HCT116 (cell line): ENCODE results near the gene PRR5L. TPM values are rescaled to one million over a fixed set of nuclear protein-coding genes. Genes with fewer than 3 reads are reported as not detected.

Experiments
- ATAC-seq: fragments of 200-7000 bp; cut with Tn5 transposase; 2 replicates; pipeline ENCODE4 v1.9.1; 2020; ENCODE audit warnings: mild to moderate bottlenecking, moderate library complexity
- BruUV-seq: library from RNA; stranded (reverse); fragments of 400-500 nt; replicated peaks from 2 replicates; lab custom pipeline; 2021; lab: Mats Ljungman, UMichigan
- CTCF ChIA-PET: fragments of 300-600 bp; sonication (Branson Sonifier 250); formaldehyde crosslinking; loops from one replicate; lab custom pipeline; 2021; ENCODE audit warnings: antibody characterized with exemption; lab: Charles Lee
- POLR2A ChIA-PET: fragments of 300-600, 350-600 bp; sonication (Branson Sonifier 250); formaldehyde crosslinking; loops from one replicate; lab custom pipeline; 2021; ENCODE audit warnings: antibody characterized with exemption; lab: Charles Lee
- RAD21 ChIA-PET, 2 experiments: fragments of 300-600 bp; sonication (Branson Sonifier 250); formaldehyde crosslinking; loops; one replicate each; lab custom pipeline; 2023; ENCODE audit warnings: low total read pairs in 2 of 2; ENCODE audit not compliant: uncharacterized antibody in 2 of 2, unreplicated experiment in 2 of 2, low non-redundant PET in 1 of 2; lab: Charles Lee
- DNase-seq: peaks from one replicate; pipeline ENCODE4 v3.0.0-alpha.2; 2010; ENCODE audit warnings: low read depth, low spot score
- H2AFZ ChIP-seq: fragments of 200-600 bp; shearing (Covaris generic), sonication (generic); 2 replicates; pipeline ENCODE4 v1.6.1; 2017; ENCODE audit warnings: low read depth, mixed run types, mixed read lengths, antibody characterized with exemption, low read length; ENCODE audit not compliant: poor library complexity, severe bottlenecking
- H3K27ac ChIP-seq: 2 replicates; pipeline ENCODE4 v1.5.1; 2012; ENCODE audit warnings: low read depth, low read length
- H3K27me3 ChIP-seq: fragments of 200-600 bp; sonication (generic); 2 replicates; pipeline ENCODE4 v1.6.1; 2016; ENCODE audit warnings: mixed run types, low read length, mixed read lengths; ENCODE audit not compliant: insufficient read depth
- H3K36me3 ChIP-seq, 2 experiments: fragments of 200-500 bp in 1 of 2; fragments of 200-600 bp in 1 of 2; sonication (Bioruptor generic) in 1 of 2; sonication (generic) in 1 of 2; 2 replicates each; pipeline versions ENCODE4 v1.5.1 to v1.6.1; 2014 to 2016; ENCODE audit warnings: low read length in 2 of 2, inconsistent platforms in 1 of 2, mixed read lengths in 1 of 2, mixed run types in 1 of 2; ENCODE audit not compliant: insufficient read depth in 2 of 2, control insufficient read depth in 1 of 2
- H3K4me1 ChIP-seq, 2 experiments: fragments of 200-600 bp in 1 of 2; sonication (generic) in 1 of 2; 2 replicates each; pipeline versions ENCODE4 v1.5.1 to v1.6.1; 2012 to 2017; ENCODE audit warnings: low read length in 2 of 2, inconsistent platforms in 1 of 2, mild to moderate bottlenecking in 1 of 2, mixed read lengths in 1 of 2, mixed run types in 1 of 2, moderate library complexity in 1 of 2; ENCODE audit not compliant: insufficient read depth in 2 of 2, control insufficient read depth in 1 of 2
- H3K4me2 ChIP-seq: fragments of 200-600 bp; sonication (generic); 2 replicates; pipeline ENCODE4 v1.6.1; 2017; ENCODE audit warnings: mixed run types, low read length, mixed read lengths
- H3K4me3 ChIP-seq, 2 experiments: fragments of 200-600 bp in 1 of 2; sonication (generic) in 1 of 2; replicated peaks in 1 of 2; 2 replicates each; pipeline ENCODE4 v1.5.1; 2011 to 2016; ENCODE audit warnings: low read length in 2 of 2, control low read depth in 1 of 2, low read depth in 1 of 2, mild to moderate bottlenecking in 1 of 2, mixed read lengths in 1 of 2, mixed run types in 1 of 2
- H3K79me2 ChIP-seq: fragments of 200-600 bp; sonication (generic); 2 replicates; pipeline ENCODE4 v1.6.1; 2017; ENCODE audit warnings: mild to moderate bottlenecking, mixed run types, low read length, moderate library complexity, mixed read lengths; ENCODE audit not compliant: insufficient read depth
- H3K9ac ChIP-seq: fragments of 200-600 bp; sonication (generic); 2 replicates; pipeline ENCODE4 v1.6.1; 2016; ENCODE audit warnings: low read length, mixed read lengths
- H3K9me2 ChIP-seq: fragments of 200-600 bp; sonication (generic), shearing (Covaris generic); 2 replicates; pipeline ENCODE4 v1.6.1; 2017; ENCODE audit warnings: mixed run types, mild to moderate bottlenecking, moderate library complexity; ENCODE audit not compliant: insufficient read depth
- H3K9me3 ChIP-seq, 2 experiments: fragments of 200-500 bp in 1 of 2; fragments of 200-600 bp in 1 of 2; sonication (Bioruptor generic) in 1 of 2; sonication (generic) in 1 of 2; 2 replicates each; pipeline ENCODE4 v1.6.1; 2014 to 2017; ENCODE audit warnings: low read length in 2 of 2, mixed read lengths in 2 of 2, inconsistent platforms in 1 of 2, low read depth in 1 of 2, mild to moderate bottlenecking in 1 of 2, mixed run types in 1 of 2, moderate library complexity in 1 of 2; ENCODE audit not compliant: control insufficient read depth in 1 of 2, insufficient read depth in 1 of 2
- H4K20me1 ChIP-seq: fragments of 200-600 bp; sonication (generic), shearing (Covaris generic); 2 replicates; pipeline ENCODE4 v1.6.1; 2017; ENCODE audit warnings: mixed run types, mild to moderate bottlenecking, moderate library complexity; ENCODE audit not compliant: insufficient read depth
- CTCF ChIP-seq, 3 experiments: fragments of 200-600 bp in 1 of 3; sonication (generic) in 1 of 3; IDR thresholded peaks in 2 of 3; conservative IDR thresholded peaks in 1 of 3; 2 replicates each; pipeline ENCODE4 v1.5.1; 2012 to 2017; ENCODE audit warnings: low read depth in 2 of 3, low read length in 2 of 3, antibody characterized with exemption in 1 of 3, borderline replicate concordance in 1 of 3, control low read depth in 1 of 3, mild to moderate bottlenecking in 1 of 3, mixed read lengths in 1 of 3, mixed run types in 1 of 3, moderate library complexity in 1 of 3; ENCODE audit not compliant: insufficient read depth in 1 of 3
- EGR1 ChIP-seq: IDR thresholded peaks from 2 replicates; pipeline ENCODE4 v1.6.1; 2012; ENCODE audit warnings: low read depth
- EZH2 ChIP-seq: fragments of 200-600 bp; sonication (generic); IDR thresholded peaks from 2 replicates; pipeline ENCODE4 v1.6.1; 2017; ENCODE audit warnings: antibody characterized with exemption, mixed run types
- EZH2phosphoT487 ChIP-seq: fragments of 200-600 bp; IDR thresholded peaks from 2 replicates; pipeline ENCODE4 v1.6.1; 2018; ENCODE audit warnings: antibody characterized with exemption, borderline replicate concordance
- FOSL1 ChIP-seq: IDR thresholded peaks from 2 replicates; pipeline ENCODE4 v1.6.1; 2012; ENCODE audit warnings: low read depth
- JUND ChIP-seq: IDR thresholded peaks from 2 replicates; pipeline ENCODE4 v1.6.1; 2012
- MAX ChIP-seq: IDR thresholded peaks from 2 replicates; pipeline ENCODE4 v1.6.1; 2012
- POLR2AphosphoS5 ChIP-seq: IDR thresholded peaks from 2 replicates; pipeline ENCODE4 v1.6.1; 2011; ENCODE audit warnings: mild to moderate bottlenecking, low read depth, low read length, moderate library complexity
- SIN3A ChIP-seq: IDR thresholded peaks from 2 replicates; pipeline ENCODE4 v1.6.1; 2012; ENCODE audit warnings: low read depth
- SP1 ChIP-seq: IDR thresholded peaks from 2 replicates; pipeline ENCODE4 v1.6.1; 2012; ENCODE audit warnings: low read depth
- SRF ChIP-seq: IDR thresholded peaks from 2 replicates; pipeline ENCODE4 v1.6.1; 2012; ENCODE audit warnings: low read depth
- TCF7L2 ChIP-seq: IDR thresholded peaks from 2 replicates; pipeline ENCODE4 v1.7.0; 2011; ENCODE audit warnings: borderline replicate concordance, inconsistent platforms; ENCODE audit not compliant: insufficient read depth, insufficient read length; ENCODE audit errors: extremely low read depth
- YY1 ChIP-seq: IDR thresholded peaks from 2 replicates; pipeline ENCODE4 v1.6.1; 2011; ENCODE audit warnings: low read length, low read depth, moderate library complexity, mild to moderate bottlenecking; ENCODE audit not compliant: insufficient replicate concordance; ENCODE audit errors: extremely low read depth
- ZFX ChIP-seq: fragments of 450-650 bp; IDR thresholded peaks from 2 replicates; pipeline ENCODE4 v1.6.1; 2017
- ZNF274 ChIP-seq: fragments of 200-500 bp; sonication (Bioruptor generic); IDR thresholded peaks from 2 replicates; pipeline ENCODE4 v1.6.1; 2014; ENCODE audit warnings: mild to moderate bottlenecking, low read depth, low read length, inconsistent platforms
- intact Hi-C: fragments of 100-400 bp; cut with micrococcal nuclease; formaldehyde crosslinking; loops from 2 replicates; pipeline ENCODE4 v1.10.0; 2022
- total RNA-seq: library from RNA; stranded (reverse); gene quantifications from one replicate; pipeline ENCODE4 v1.2.1, GENCODE V29; 2021; ENCODE audit not compliant: unreplicated experiment
- TF ChIP-seq, protein P1 (sequence below): IDR thresholded peaks from 2 replicates; pipeline ENCODE4 v1.6.1; 2012; ENCODE audit warnings: low read depth

The PRR5L gene
- total RNA-seq, 1 experiment from 2014 or later: 0.47 TPM

GRCh38 chr11:36300650-36301049 lies 4.6 kb downstream of the PRR5L start:
- Histone ChIP-seq H3K36me3 (no peaks in the 10 kb centered on the region), H3K27ac (no peak overlapping the region), H4K20me1 (no peaks in the 10 kb centered on the region), H3K9ac (no peak overlapping the region), H3K4me3 (no peak overlapping the region), H2AFZ (no peak overlapping the region), H3K9me3 (no peaks in the 10 kb centered on the region), H3K79me2 (no peaks in the 10 kb centered on the region), H3K9me2 (no peaks in the 10 kb centered on the region), H3K27me3 (no peaks in the 10 kb centered on the region), H3K4me1 (no peaks in the 10 kb centered on the region), H3K4me2 (no peak overlapping the region)
- POLR2A ChIA-PET: no interaction called here
- RAD21 ChIA-PET: no interaction called here
- intact Hi-C loops: no loop called here
- CTCF ChIA-PET: interaction anchor here (0.6 to 1.9 kb wide), 2 partner anchors 8 to 178 kb away, joined by 3 to 6 read pairs; no protein-coding TSS in a partner anchor
- ATAC-seq (no peak), DNase-seq (no peak)
- TF ChIP-seq SRF (no peak), EZH2phosphoT487 (no peak), JUND (no peak), CTCF (IDR thresholded peaks at IDR 0.05 in 2 of 3, conservative IDR thresholded peaks at IDR 0.05 in 1 of 3; ENCODE audit: borderline replicate concordance in 1 of 3, insufficient read depth in 1 of 3, low read depth in 2 of 3, low read length in 2 of 3) (no peak), EZH2 (no peak), SIN3A (no peak), FOSL1 (no peak), YY1 (no peak), TCF7L2 (no peak), MAX (no peak), EGR1 (no peak), ZFX (no peak), ZNF274 (no peak), SP1 (no peak), POLR2AphosphoS5 (no peak)
- TF ChIP-seq, protein P1, sequence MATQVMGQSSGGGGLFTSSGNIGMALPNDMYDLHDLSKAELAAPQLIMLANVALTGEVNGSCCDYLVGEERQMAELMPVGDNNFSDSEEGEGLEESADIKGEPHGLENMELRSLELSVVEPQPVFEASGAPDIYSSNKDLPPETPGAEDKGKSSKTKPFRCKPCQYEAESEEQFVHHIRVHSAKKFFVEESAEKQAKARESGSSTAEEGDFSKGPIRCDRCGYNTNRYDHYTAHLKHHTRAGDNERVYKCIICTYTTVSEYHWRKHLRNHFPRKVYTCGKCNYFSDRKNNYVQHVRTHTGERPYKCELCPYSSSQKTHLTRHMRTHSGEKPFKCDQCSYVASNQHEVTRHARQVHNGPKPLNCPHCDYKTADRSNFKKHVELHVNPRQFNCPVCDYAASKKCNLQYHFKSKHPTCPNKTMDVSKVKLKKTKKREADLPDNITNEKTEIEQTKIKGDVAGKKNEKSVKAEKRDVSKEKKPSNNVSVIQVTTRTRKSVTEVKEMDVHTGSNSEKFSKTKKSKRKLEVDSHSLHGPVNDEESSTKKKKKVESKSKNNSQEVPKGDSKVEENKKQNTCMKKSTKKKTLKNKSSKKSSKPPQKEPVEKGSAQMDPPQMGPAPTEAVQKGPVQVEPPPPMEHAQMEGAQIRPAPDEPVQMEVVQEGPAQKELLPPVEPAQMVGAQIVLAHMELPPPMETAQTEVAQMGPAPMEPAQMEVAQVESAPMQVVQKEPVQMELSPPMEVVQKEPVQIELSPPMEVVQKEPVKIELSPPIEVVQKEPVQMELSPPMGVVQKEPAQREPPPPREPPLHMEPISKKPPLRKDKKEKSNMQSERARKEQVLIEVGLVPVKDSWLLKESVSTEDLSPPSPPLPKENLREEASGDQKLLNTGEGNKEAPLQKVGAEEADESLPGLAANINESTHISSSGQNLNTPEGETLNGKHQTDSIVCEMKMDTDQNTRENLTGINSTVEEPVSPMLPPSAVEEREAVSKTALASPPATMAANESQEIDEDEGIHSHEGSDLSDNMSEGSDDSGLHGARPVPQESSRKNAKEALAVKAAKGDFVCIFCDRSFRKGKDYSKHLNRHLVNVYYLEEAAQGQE: no peak
- no TSS peak for BruUV-seq
